HL-60 (cell line): ENCODE measurements around the gene HOXD13.

Experiments used
- GABPA ChIP-seq: IDR thresholded peaks from 2 replicates; pipeline ENCODE4 v1.6.1; 2012; ENCODE audit warnings: low read depth
- POLR2AphosphoS5 ChIP-seq: IDR thresholded peaks from 2 replicates; pipeline ENCODE4 v1.6.1; 2012; ENCODE audit warnings: low read depth
- SPI1 ChIP-seq: IDR thresholded peaks from 2 replicates; pipeline ENCODE4 v1.6.1; 2012; ENCODE audit warnings: low read depth, mild to moderate bottlenecking, borderline replicate concordance
- TF ChIP-seq, protein P1 (sequence below): IDR thresholded peaks from one replicate; pipeline ENCODE4 v1.5.1; 2011; ENCODE audit warnings: low read length, control low read depth, inconsistent platforms; ENCODE audit not compliant: insufficient read depth
- TF ChIP-seq, protein P2 (sequence below): IDR thresholded peaks from 2 replicates; pipeline ENCODE4 v1.6.1; 2012; ENCODE audit warnings: low read depth; ENCODE audit not compliant: insufficient replicate concordance

DNA sequence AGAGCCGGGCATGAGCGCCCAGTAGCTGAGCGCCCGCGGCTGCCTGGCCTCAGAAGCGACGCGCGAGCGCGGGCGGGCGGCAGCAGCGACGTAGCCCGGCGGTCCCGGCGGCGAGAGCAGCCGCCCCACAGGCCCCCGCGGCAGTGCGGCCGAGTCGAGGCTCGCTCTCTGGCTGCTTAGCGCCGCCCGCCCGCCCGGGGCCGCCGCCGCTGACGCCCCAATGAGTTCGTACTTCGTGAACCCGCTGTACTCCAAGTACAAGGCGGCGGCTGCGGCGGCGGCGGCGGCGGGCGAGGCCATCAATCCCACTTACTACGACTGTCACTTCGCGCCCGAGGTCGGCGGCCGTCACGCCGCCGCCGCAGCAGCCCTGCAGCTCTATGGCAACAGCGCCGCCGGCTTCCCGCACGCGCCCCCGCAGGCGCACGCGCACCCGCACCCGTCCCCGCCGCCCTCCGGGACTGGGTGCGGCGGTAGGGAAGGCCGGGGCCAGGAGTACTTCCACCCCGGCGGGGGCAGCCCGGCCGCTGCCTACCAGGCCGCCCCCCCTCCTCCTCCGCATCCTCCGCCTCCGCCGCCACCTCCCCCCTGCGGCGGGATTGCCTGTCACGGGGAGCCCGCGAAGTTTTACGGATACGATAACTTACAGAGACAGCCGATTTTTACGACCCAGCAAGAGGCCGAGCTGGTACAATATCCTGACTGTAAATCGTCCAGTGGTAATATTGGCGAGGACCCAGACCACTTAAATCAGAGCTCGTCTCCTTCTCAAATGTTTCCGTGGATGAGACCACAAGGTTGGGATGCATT, 37.8 kb downstream of the HOXD13 start:
- TF ChIP-seq, protein P1, sequence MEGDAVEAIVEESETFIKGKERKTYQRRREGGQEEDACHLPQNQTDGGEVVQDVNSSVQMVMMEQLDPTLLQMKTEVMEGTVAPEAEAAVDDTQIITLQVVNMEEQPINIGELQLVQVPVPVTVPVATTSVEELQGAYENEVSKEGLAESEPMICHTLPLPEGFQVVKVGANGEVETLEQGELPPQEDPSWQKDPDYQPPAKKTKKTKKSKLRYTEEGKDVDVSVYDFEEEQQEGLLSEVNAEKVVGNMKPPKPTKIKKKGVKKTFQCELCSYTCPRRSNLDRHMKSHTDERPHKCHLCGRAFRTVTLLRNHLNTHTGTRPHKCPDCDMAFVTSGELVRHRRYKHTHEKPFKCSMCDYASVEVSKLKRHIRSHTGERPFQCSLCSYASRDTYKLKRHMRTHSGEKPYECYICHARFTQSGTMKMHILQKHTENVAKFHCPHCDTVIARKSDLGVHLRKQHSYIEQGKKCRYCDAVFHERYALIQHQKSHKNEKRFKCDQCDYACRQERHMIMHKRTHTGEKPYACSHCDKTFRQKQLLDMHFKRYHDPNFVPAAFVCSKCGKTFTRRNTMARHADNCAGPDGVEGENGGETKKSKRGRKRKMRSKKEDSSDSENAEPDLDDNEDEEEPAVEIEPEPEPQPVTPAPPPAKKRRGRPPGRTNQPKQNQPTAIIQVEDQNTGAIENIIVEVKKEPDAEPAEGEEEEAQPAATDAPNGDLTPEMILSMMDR = no peak
- TF ChIP-seq, protein P2, sequence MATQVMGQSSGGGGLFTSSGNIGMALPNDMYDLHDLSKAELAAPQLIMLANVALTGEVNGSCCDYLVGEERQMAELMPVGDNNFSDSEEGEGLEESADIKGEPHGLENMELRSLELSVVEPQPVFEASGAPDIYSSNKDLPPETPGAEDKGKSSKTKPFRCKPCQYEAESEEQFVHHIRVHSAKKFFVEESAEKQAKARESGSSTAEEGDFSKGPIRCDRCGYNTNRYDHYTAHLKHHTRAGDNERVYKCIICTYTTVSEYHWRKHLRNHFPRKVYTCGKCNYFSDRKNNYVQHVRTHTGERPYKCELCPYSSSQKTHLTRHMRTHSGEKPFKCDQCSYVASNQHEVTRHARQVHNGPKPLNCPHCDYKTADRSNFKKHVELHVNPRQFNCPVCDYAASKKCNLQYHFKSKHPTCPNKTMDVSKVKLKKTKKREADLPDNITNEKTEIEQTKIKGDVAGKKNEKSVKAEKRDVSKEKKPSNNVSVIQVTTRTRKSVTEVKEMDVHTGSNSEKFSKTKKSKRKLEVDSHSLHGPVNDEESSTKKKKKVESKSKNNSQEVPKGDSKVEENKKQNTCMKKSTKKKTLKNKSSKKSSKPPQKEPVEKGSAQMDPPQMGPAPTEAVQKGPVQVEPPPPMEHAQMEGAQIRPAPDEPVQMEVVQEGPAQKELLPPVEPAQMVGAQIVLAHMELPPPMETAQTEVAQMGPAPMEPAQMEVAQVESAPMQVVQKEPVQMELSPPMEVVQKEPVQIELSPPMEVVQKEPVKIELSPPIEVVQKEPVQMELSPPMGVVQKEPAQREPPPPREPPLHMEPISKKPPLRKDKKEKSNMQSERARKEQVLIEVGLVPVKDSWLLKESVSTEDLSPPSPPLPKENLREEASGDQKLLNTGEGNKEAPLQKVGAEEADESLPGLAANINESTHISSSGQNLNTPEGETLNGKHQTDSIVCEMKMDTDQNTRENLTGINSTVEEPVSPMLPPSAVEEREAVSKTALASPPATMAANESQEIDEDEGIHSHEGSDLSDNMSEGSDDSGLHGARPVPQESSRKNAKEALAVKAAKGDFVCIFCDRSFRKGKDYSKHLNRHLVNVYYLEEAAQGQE = no peak
- TF ChIP-seq POLR2AphosphoS5 (no peak), GABPA (no peak), SPI1 (no peak)
